GM23248 (cell line): ENCODE measurements around the gene CTPS2. TPM values are rescaled to one million over a fixed set of nuclear protein-coding genes. Genes with fewer than 3 reads are reported as not detected.

Source experiments
- DNase-seq: peaks from one replicate; pipeline ENCODE4 v3.0.0-alpha.2; 2015
- H2AFZ ChIP-seq: fragments of 200-600 bp; sonication (generic); 2 replicates; pipeline ENCODE4 v1.6.1; 2016; ENCODE audit warnings: antibody characterized with exemption
- H3F3A ChIP-seq: fragments of 200-600 bp; sonication (generic); 2 replicates; pipeline ENCODE4 v1.6.1; 2016; ENCODE audit warnings: mild to moderate bottlenecking, antibody characterized with exemption, mixed run types; ENCODE audit not compliant: insufficient read depth
- H3K27ac ChIP-seq: fragments of 200-600 bp; sonication (generic); 2 replicates; pipeline ENCODE4 v1.5.1; 2016; ENCODE audit warnings: mild to moderate bottlenecking
- H3K27me3 ChIP-seq: fragments of 200-600 bp; sonication (generic); replicated peaks from 2 replicates; pipeline ENCODE4 v1.6.1; 2016; ENCODE audit warnings: mild to moderate bottlenecking; ENCODE audit not compliant: insufficient read depth
- H3K36me3 ChIP-seq: fragments of 200-600 bp; sonication (generic); 2 replicates; pipeline ENCODE4 v1.6.1; 2016; ENCODE audit warnings: low read depth, mild to moderate bottlenecking
- H3K4me1 ChIP-seq: fragments of 200-600 bp; sonication (generic); 2 replicates; pipeline ENCODE4 v1.6.1; 2016; ENCODE audit warnings: mild to moderate bottlenecking; ENCODE audit not compliant: insufficient read depth
- H3K4me2 ChIP-seq: fragments of 200-600 bp; sonication (generic); one replicate; pipeline ENCODE4 v1.6.1; 2016; ENCODE audit warnings: mild to moderate bottlenecking; ENCODE audit not compliant: unreplicated experiment
- H3K4me3 ChIP-seq: fragments of 200-600 bp; sonication (generic); 2 replicates; pipeline ENCODE4 v1.5.1; 2016; ENCODE audit warnings: mild to moderate bottlenecking
- H3K79me2 ChIP-seq: fragments of 200-600 bp; sonication (generic); 2 replicates; pipeline ENCODE4 v1.6.1; 2016; ENCODE audit warnings: mild to moderate bottlenecking; ENCODE audit not compliant: insufficient read depth
- H3K9ac ChIP-seq: fragments of 200-600 bp; sonication (generic); 2 replicates; pipeline ENCODE4 v1.6.1; 2016; ENCODE audit warnings: mild to moderate bottlenecking
- H3K9me2 ChIP-seq: fragments of 200-600 bp; sonication (generic); 2 replicates; pipeline ENCODE4 v1.6.1; 2016; ENCODE audit warnings: mixed run types, mild to moderate bottlenecking, moderate library complexity; ENCODE audit not compliant: insufficient read depth
- H3K9me3 ChIP-seq: fragments of 200-600 bp; sonication (generic); one replicate; pipeline ENCODE4 v1.6.1; 2017; ENCODE audit warnings: low read depth
- H4K20me1 ChIP-seq: fragments of 200-600 bp; sonication (generic); 2 replicates; pipeline ENCODE4 v1.6.0; 2016; ENCODE audit not compliant: insufficient read depth
- EZH2 ChIP-seq: fragments of 200-600 bp; sonication (generic); IDR thresholded peaks from 2 replicates; pipeline ENCODE4 v1.6.1; 2018; ENCODE audit warnings: antibody characterized with exemption, mild to moderate bottlenecking; ENCODE audit not compliant: insufficient read depth, poor library complexity, severe bottlenecking
- EZH2phosphoT487 ChIP-seq: fragments of 200-600 bp; sonication (generic); IDR thresholded peaks from 2 replicates; pipeline ENCODE4 v1.6.1; 2018; ENCODE audit warnings: antibody characterized with exemption, moderate library complexity, mild to moderate bottlenecking, low read depth; ENCODE audit not compliant: insufficient read depth
- WGBS, 2 experiments: methylation state at CpG; one replicate each; pipeline ENCODE4 v1.1.6; 2015 to 2017; ENCODE audit warnings: low lambda C conversion rate in 2 of 2, low coverage in 1 of 2; ENCODE audit errors: missing lambda C conversion rate in 2 of 2; 5-methylcytosine and 5-hydroxymethylcytosine counted together
- in situ Hi-C: fragments of 300-500 bp; cut with MboI; formaldehyde crosslinking; loops from 2 replicates; pipeline ENCODE4 v1.15.0; 2020
- polyA plus RNA-seq: library from polyadenylated mRNA; unstranded; fragments of >200 nt; fragmentation: Nextera tagmentation; extraction: Ambion mirVana; gene quantifications from 2 replicates; pipeline ENCODE4 v1.2.1, GENCODE V29; 2016
- total RNA-seq: library from RNA; depleted of rRNA; stranded (reverse); fragments of >200 nt; shearing (Covaris generic); gene quantifications from 2 replicates; pipeline ENCODE4 v1.2.3, GENCODE V29; 2014

CTPS2 gene
- total and polyA plus RNA-seq, 2 experiments from 2014 or later, result 4.4 to 5.8 TPM

GRCh38 chrX:16696956-16697355 lies 15.5 kb downstream of the CTPS2 start:
- no peaks in the 10 kb centered on the region for H4K20me1 ChIP-seq
- H3K36me3 ChIP-seq, result no peaks in the 10 kb centered on the region
- TF ChIP-seq EZH2 (no peak), EZH2phosphoT487 (no peak)
- no peaks in the 10 kb centered on the region for H3K9me2 ChIP-seq
- H3K4me2 ChIP-seq, result no peak overlapping the region
- WGBS, 2 experiments, result 90 to 97% methylated on average over 3 of the region's 3 CpGs
- no peak overlapping the region for H3K9ac ChIP-seq
- H3F3A ChIP-seq, result no peaks in the 10 kb centered on the region
- in situ Hi-C loops, result no loop called here
- no peaks in the 10 kb centered on the region for H3K79me2 ChIP-seq
- DNase-seq, result no peak
- H2AFZ ChIP-seq, result no peak overlapping the region
- H3K27me3 ChIP-seq, result no peaks in the 10 kb centered on the region
- H3K4me3 ChIP-seq, result no peak overlapping the region
- no peaks in the 10 kb centered on the region for H3K4me1 ChIP-seq
- no peak overlapping the region for H3K27ac ChIP-seq
- H3K9me3 ChIP-seq, result no peaks in the 10 kb centered on the region

DNA sequence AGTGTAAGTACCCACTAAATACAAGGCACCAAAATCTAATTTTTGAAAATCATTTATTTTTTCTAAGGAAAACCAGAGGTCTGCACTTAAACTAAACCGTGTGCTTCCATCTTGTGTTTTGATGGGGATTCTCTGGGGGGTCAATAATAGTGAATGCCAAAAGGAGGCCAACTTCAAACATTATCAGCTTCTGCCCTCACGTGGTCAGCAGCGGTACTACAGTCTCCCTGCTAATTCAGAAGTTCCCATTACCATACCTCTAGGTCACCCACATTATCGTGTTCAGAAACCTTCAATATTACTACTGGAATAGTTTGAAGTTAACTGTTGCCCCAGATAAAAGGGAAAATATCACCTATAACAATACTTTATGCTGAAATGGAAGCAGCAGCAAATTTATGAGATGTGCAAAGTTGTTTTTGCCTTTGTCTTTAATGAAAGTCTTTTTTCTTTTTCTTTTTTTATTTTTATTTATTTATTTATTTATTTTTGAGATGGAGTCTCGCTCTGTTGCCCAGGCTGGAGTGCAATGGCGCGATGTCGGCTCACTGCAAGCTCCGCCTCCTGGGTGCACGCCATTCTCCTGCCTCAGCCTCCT lies 17.3 kb downstream of the CTPS2 start:
- Histone ChIP-seq H2AFZ (no peak overlapping the region), H3K27ac (no peak overlapping the region), H3K4me3 (no peak overlapping the region), H3K9me2 (no peaks in the 10 kb centered on the region), H3F3A (no peaks in the 10 kb centered on the region), H3K27me3 (no peaks in the 10 kb centered on the region), H3K9me3 (no peaks in the 10 kb centered on the region), H3K79me2 (no peaks in the 10 kb centered on the region), H4K20me1 (no peaks in the 10 kb centered on the region), H3K4me1 (no peaks in the 10 kb centered on the region), H3K4me2 (no peak overlapping the region), H3K36me3 (no peaks in the 10 kb centered on the region), H3K9ac (no peak overlapping the region)
- WGBS, 2 experiments, result 46 to 51% methylated on average over 10 of the region's 10 CpGs
- in situ Hi-C loops, result no loop called here
- TF ChIP-seq EZH2phosphoT487, result no peak
- TF ChIP-seq EZH2, result no peak
- peak; percentile 40 for DNase-seq

DNA sequence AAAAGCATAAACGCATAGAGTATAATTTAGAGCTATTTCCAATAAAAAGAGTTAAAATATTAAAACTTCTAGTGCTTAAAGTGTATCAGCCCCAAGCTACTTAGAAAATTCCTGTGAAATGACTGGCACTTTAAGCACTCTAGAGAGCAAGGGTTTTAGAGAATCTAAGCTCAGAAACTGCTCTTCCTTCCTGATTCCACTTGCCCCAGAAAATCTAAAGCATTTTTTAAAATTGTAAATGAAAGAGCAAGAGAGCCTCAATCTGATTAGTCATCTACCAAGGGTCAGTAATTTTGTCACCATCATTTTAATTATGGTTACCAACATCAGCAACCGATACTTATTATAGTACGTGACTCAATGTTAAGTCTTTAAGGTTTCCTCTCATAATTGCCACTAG lies 25.0 kb downstream of the CTPS2 start:
- Histone ChIP-seq H3K9me2 (no peaks in the 10 kb centered on the region), H2AFZ (no peak overlapping the region), H3K36me3 (no peaks in the 10 kb centered on the region), H4K20me1 (no peaks in the 10 kb centered on the region), H3K4me1 (no peaks in the 10 kb centered on the region; the same call in 1 of the 2 replicates), H3K27ac (no peak overlapping the region), H3F3A (no peaks in the 10 kb centered on the region), H3K79me2 (no peaks in the 10 kb centered on the region), H3K4me3 (no peak overlapping the region), H3K27me3 (no peaks in the 10 kb centered on the region), H3K9ac (no peak overlapping the region), H3K9me3 (no peaks in the 10 kb centered on the region), H3K4me2 (no peak overlapping the region)
- DNase-seq, result peak; percentile 28
- in situ Hi-C loops, result no loop called here
- no peak for TF ChIP-seq EZH2phosphoT487
- no peak for TF ChIP-seq EZH2
- WGBS, 2 experiments, result 38 to 39% methylated on average over 3 of the region's 3 CpGs

DNA sequence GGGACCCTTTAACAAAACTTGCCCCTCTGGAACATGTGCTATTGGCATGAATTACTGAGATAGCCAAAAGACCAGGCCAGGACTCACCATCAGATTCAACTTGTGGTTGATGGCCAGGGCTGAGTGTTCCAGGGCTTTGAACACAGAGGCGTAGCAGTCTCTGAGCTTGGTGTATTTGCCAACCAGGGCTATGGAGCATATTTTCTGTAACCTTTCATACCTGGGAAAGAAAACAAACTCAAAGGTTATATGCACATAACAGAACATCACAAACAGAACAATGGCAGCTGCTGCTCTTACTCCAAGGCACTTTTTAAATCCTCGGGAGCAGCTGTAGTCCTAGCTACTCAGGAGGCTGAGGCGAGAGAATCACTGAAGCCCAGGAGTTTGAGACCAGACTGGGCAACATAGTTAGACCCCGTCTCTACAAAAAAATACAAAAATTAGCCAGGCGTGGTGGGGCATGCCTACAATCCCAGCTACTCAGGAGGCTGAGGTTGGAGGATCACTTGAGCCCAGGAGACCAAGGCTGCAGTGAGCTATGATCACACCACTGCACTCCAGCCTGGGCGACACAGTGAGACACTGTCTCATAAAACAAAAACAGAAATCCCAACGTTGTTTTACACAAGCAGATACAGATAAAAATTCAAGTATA lies 29.3 kb downstream of the CTPS2 start:
- Histone ChIP-seq H3K4me2 (no peak overlapping the region), H4K20me1 (no peaks in the 10 kb centered on the region)
- in situ Hi-C loops, result no loop called here

More for the DNA sequence above, 29.3 kb downstream of the CTPS2 start:
- 96 to 97% methylated on average over 7 of the region's 7 CpGs for WGBS, 2 experiments
- Histone ChIP-seq H3K79me2 (no peaks in the 10 kb centered on the region), H3K4me3 (no peak overlapping the region), H3K27ac (no peak overlapping the region), H3K36me3 (no peaks in the 10 kb centered on the region), H3K27me3 (no peaks in the 10 kb centered on the region), H2AFZ (no peak overlapping the region), H3K9me2 (no peaks in the 10 kb centered on the region), H3F3A (no peaks in the 10 kb centered on the region), H3K4me1 (no peaks in the 10 kb centered on the region; the same call in 1 of the 2 replicates), H3K9me3 (no peaks in the 10 kb centered on the region), H3K9ac (no peak overlapping the region)
- no peak for TF ChIP-seq EZH2phosphoT487
- no peak for TF ChIP-seq EZH2
- no peak for DNase-seq
